A172 (cell line): Measurements from ENCODE around the gene HAND1. TPM values are rescaled to one million over a fixed set of nuclear protein-coding genes. Genes with fewer than 3 reads are reported as not detected.

Experiments used
- DNase-seq: peaks from one replicate; pipeline ENCODE4 v3.0.0-alpha.2; 2015; ENCODE audit warnings: low spot score
- total RNA-seq: library from RNA; depleted of rRNA; stranded (reverse); fragments of >200 nt; shearing (Covaris generic); gene quantifications from 2 replicates; pipeline ENCODE4 v1.2.3, GENCODE V29; 2014

The HAND1 gene
- total RNA-seq, 1 experiment from 2014 or later = not detected

GRCh38 chr5:154459015-154459414 is 19.0 kb downstream of the HAND1 start:
- no peak for DNase-seq

GRCh38 chr5:154456540-154456939 is 21.5 kb downstream of the HAND1 start:
- DNase-seq = no peak

GRCh38 chr5:154455585-154455984 is 22.4 kb downstream of the HAND1 start:
- no peak for DNase-seq

GRCh38 chr5:154451957-154452356 is 26.1 kb downstream of the HAND1 start:
- DNase-seq = no peak

- DNase-seq = no peak
Observed at GRCh38 chr5:154449786-154450185, 28.2 kb downstream of the HAND1 start.

- DNase-seq = no peak
Observed at GRCh38 chr5:154447089-154447725, 30.8 kb downstream of the HAND1 start.

- peak; percentile 60 for DNase-seq
Observed at GRCh38 chr5:154446195-154447088, 31.6 kb downstream of the HAND1 start.

- DNase-seq = peak; percentile 93
Observed at GRCh38 chr5:154445422-154446194, 32.4 kb downstream of the HAND1 start, which contains the start of gene SAP30L. SAP30L (plus strand) TSS chr5:154445997; CDS start chr5:154446605, 608 bp downstream.

- peak; percentile 18 for DNase-seq
Observed at GRCh38 chr5:154444556-154445421, 33.2 kb downstream of the HAND1 start.

GRCh38 chr5:154442801-154443200 is 35.2 kb downstream of the HAND1 start:
- no peak for DNase-seq

GRCh38 chr5:154440540-154440939 is 37.5 kb downstream of the HAND1 start:
- DNase-seq = no peak

- DNase-seq = no peak
Observed at GRCh38 chr5:154437281-154437965, 40.6 kb downstream of the HAND1 start.

- no peak for DNase-seq
Observed at GRCh38 chr5:154435226-154435625, 42.8 kb downstream of the HAND1 start.

GRCh38 chr5:154430961-154431630 is 46.9 kb downstream of the HAND1 start:
- no peak for DNase-seq

- no peak for DNase-seq
Observed at GRCh38 chr5:154430466-154430865, 47.6 kb downstream of the HAND1 start.

- DNase-seq = no peak
Observed at GRCh38 chr5:154429341-154429740, 48.7 kb downstream of the HAND1 start.

- no peak for DNase-seq
Observed at GRCh38 chr5:154428208-154428607, 49.8 kb downstream of the HAND1 start.
